A549 treated with DMSO at 1 μM for 4 hours (cell line): ENCODE results near the gene ATF6. TPM values are rescaled to one million over a fixed set of nuclear protein-coding genes. Genes with fewer than 3 reads are reported as not detected.

Source experiments
- total RNA-seq: library from RNA; stranded (reverse); fragments of 200-300 nt; extraction: Qiagen RNA extraction; gene quantifications from 5 replicates; pipeline ENCODE4 v1.2.3, GENCODE V29; 2022; ENCODE audit warnings: low read depth

Gene ATF6, protein sequence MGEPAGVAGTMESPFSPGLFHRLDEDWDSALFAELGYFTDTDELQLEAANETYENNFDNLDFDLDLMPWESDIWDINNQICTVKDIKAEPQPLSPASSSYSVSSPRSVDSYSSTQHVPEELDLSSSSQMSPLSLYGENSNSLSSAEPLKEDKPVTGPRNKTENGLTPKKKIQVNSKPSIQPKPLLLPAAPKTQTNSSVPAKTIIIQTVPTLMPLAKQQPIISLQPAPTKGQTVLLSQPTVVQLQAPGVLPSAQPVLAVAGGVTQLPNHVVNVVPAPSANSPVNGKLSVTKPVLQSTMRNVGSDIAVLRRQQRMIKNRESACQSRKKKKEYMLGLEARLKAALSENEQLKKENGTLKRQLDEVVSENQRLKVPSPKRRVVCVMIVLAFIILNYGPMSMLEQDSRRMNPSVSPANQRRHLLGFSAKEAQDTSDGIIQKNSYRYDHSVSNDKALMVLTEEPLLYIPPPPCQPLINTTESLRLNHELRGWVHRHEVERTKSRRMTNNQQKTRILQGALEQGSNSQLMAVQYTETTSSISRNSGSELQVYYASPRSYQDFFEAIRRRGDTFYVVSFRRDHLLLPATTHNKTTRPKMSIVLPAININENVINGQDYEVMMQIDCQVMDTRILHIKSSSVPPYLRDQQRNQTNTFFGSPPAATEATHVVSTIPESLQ
- total RNA-seq: 12.0 to 14.3 TPM (median 13.3 TPM) in 5 replicates

DNA sequence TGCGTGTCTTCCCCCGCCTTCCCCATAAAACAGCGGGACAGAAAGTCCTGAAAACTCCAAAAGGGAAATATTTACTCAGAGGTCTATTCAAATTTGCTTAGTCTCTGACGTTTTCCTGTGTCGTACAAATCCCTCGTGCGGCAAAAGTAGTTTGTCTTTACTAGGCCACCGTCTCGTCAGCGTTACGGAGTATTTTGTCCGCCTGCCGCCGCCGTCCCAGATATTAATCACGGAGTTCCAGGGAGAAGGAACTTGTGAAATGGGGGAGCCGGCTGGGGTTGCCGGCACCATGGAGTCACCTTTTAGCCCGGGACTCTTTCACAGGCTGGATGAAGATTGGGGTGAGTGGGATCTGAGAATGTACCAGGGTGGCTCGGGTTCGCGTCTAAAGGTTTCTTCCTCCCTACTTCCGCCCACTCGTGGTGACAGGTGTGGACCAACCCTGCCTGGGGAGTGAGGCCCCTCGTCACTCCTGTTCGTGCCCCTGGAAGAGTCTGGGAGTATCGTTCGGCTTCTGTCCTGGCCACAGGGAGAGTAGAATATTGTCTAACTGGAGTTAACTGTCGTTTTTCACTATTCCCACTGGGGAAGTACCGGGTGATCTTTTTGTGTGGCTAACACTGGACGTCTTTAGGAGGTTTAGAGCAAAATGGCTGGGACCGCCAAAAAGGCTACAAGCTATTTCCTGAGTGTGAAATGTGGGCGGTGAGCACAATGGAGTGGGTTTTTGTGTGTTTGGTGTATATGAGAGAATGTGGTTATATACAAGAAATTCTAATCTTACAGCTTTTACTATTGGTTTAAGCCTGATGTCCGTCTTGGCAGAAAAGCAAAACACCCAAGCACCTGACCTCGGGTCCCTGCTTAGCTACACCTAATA is at the start of gene ATF6:
Gene ATF6 (plus strand): TSS at position 219 of the 880 bp plus-strand sequence. CDS start 41 bp downstream, at position 260.

DNA sequence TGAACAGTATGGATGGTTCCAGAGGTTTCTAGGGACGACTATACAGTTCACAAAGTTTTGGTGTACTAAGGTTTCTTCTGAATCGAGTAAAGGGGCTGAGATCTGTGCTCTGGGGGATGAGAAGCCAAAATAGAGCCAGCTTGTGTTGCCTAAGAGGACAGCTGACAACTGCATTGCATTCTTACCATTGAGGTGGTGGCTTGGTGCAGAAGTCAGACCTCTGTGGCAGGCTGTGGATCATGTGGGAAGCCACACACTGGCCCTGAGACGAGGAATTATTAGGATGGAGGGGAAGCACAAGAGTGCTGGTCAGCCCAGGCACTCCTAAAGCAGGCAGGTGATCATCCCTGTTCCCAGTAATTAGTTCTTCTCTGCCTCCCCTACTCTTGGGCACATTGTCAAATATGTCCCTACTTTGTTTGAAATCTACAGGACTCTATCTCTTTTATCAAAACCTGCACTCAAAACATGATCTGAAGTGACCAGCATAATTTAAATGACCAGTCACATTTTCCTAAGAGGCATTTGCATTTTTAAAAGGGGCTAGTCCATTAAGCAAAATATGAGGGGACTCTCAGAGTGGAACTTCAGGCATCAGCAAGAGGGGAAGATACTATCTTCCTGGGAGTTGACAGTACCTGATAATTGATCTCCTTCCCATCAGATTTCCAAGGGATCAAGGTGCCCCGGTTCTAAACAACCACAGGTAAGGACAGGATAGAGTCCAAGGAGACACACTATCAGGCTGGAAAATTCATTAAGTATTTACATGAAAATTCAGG is 45.0 kb upstream of the ATF6 start, which contains the start of gene FCRLB:
Gene FCRLB (plus strand): TSS at position 589 of the 782 bp plus-strand sequence. CDS start 1,129 bp downstream, outside the sequence.

DNA sequence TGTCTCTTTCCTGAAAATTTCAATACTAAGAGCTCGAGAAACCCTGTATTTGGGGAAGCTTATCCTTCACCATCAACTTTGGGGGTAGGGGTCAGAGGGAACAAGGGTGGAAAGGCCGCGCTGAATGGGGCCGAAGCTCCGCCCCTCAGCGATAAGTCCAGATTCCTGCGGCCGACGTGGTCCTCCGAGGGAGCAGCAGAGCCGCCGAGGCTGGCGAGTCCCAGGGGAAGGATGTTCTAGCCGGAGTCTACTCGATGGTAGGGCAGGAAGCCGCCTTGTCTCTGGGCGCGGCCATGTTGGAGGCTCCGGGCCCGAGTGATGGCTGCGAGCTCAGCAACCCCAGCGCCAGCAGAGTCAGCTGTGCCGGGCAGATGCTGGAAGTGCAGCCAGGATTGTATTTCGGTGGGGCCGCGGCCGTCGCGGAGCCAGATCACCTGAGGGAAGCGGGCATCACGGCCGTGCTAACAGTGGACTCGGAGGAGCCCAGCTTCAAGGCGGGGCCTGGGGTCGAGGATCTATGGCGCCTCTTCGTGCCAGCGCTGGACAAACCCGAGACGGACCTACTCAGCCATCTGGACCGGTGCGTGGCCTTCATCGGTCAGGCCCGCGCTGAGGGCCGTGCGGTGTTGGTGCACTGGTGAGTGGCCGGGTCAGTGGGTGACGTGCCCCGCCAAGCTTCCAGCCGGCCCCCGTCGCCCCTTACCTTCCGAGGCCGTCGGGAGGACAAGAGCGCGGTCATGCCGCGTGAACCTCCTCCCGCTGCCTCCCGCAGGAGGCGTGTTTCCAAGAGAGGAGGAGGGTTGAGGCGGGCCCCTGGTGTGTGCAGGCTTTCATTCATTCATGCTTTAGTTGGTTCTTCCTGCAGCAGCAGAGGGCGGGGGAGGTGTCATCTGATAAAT is 16.4 kb upstream of the ATF6 start, which contains the start of gene DUSP12:
Gene DUSP12 (plus strand): TSS at position 278 of the 899 bp plus-strand sequence. CDS start 16 bp downstream, at position 294.

Other genes starting within 250 kb of the ATF6 start
- 1.5 to 11.0 TPM (median 3.6 TPM) in 5 replicates for gene HSPA6, start 241.8 kb upstream of the ATF6 start, total RNA-seq
- gene FCGR3A, start 216.5 kb upstream of the ATF6 start, total RNA-seq: not detected in 5 replicates
- not detected in 5 replicates for gene FCGR3B, start 135.1 kb upstream of the ATF6 start, total RNA-seq
- gene FCGR2B, start 103.2 kb upstream of the ATF6 start, total RNA-seq: not detected in 5 replicates
- gene FCRLA, start 59.1 kb upstream of the ATF6 start, total RNA-seq: 0.06 to 0.09 TPM in 2 of 5 replicates, not detected in the others
- gene FCRLB, start 44.8 kb upstream of the ATF6 start, total RNA-seq: 1.2 to 1.9 TPM (median 1.7 TPM) in 5 replicates
- 44.0 to 57.9 TPM (median 45.1 TPM) in 5 replicates for gene DUSP12, start 16.5 kb upstream of the ATF6 start, total RNA-seq